K562 (cell line): ENCODE measurements around the gene MAP3K7. TPM values are rescaled to one million over a fixed set of nuclear protein-coding genes. Genes with fewer than 3 reads are reported as not detected.

Experiments
- CBX1 ChIP-seq: sonication (generic); IDR thresholded peaks from 2 replicates; pipeline ENCODE4 v1.6.1; 2016; ENCODE audit warnings: antibody characterized with exemption, low read depth, mild to moderate bottlenecking
- CCAR2 ChIP-seq: fragments of 200-400 bp; formaldehyde crosslinking; IDR thresholded peaks from 2 replicates; pipeline ENCODE4 v1.6.1; 2017; ENCODE audit warnings: mild to moderate bottlenecking, low read depth, low read length
- E2F3 ChIP-seq: fragments of 250-450 bp; sonication (Bioruptor Pico); IDR thresholded peaks from 2 replicates; pipeline ENCODE4 v1.4.0; 2020; ENCODE audit warnings: mild to moderate bottlenecking
- GABPA ChIP-seq: fragments of 200-800 bp; sonication (Bioruptor generic); conservative IDR thresholded peaks from 2 replicates; pipeline ENCODE4 v1.6.1; 2016; ENCODE audit warnings: low read depth, missing genetic modification characterization, missing compliant biosample characterization
- JUNB ChIP-seq: fragments of 450-650 bp; formaldehyde crosslinking; conservative IDR thresholded peaks from 2 replicates; pipeline ENCODE4 v1.4.0; 2020; ENCODE audit warnings: mild to moderate bottlenecking
- MGA ChIP-seq: fragments of 450-650 bp; IDR thresholded peaks from 2 replicates; pipeline ENCODE4 v1.6.1; 2016; ENCODE audit warnings: mild to moderate bottlenecking, moderate library complexity
- NFE2 ChIP-seq: IDR thresholded peaks from 2 replicates; pipeline ENCODE4 v1.6.1; 2014; ENCODE audit warnings: antibody characterized with exemption, low read depth
- PHF8 ChIP-seq: fragments of 200-600 bp; sonication (generic); IDR thresholded peaks from 2 replicates; pipeline ENCODE4 v1.6.1; 2012; ENCODE audit warnings: mixed run types, mild to moderate bottlenecking, inconsistent platforms, low read length, moderate library complexity, borderline replicate concordance
- POLR2G ChIP-seq: fragments of 200-400 bp; formaldehyde crosslinking; IDR thresholded peaks from 2 replicates; pipeline ENCODE4 v1.6.1; 2017; ENCODE audit warnings: low read depth, mild to moderate bottlenecking, antibody characterized with exemption, low read length, moderate library complexity
- SMAD4 ChIP-seq: fragments of 250-450 bp; sonication (Bioruptor Pico); conservative IDR thresholded peaks from 2 replicates; pipeline ENCODE4 v1.8.0; 2021; ENCODE audit warnings: inconsistent platforms, mild to moderate bottlenecking, moderate library complexity
- TFAP4 ChIP-seq: sonication (generic); formaldehyde crosslinking; IDR thresholded peaks from 2 replicates; pipeline ENCODE4 v1.8.0; 2022; ENCODE audit warnings: missing genetic modification reagents, mild to moderate bottlenecking, moderate library complexity, borderline replicate concordance
- YY1 ChIP-seq, 3 experiments: IDR thresholded peaks; 2 replicates each; pipeline ENCODE4 v1.6.1; 2011; ENCODE audit warnings: low read length in 2 of 3, mild to moderate bottlenecking in 2 of 3, moderate library complexity in 2 of 3, borderline replicate concordance in 1 of 3, control low read depth in 1 of 3, low read depth in 1 of 3; ENCODE audit not compliant: insufficient read depth in 3 of 3, insufficient replicate concordance in 2 of 3, control insufficient read depth in 1 of 3, insufficient read length in 1 of 3; ENCODE audit errors: extremely low read depth in 1 of 3
- ZBTB7A ChIP-seq: IDR thresholded peaks from 2 replicates; pipeline ENCODE4 v1.6.1; 2011; ENCODE audit warnings: low read depth, mild to moderate bottlenecking, low read length, moderate library complexity, borderline replicate concordance; ENCODE audit not compliant: control insufficient read depth
- ZSCAN32 ChIP-seq: fragments of 450-650 bp; formaldehyde crosslinking; IDR thresholded peaks from 2 replicates; pipeline ENCODE4 v1.4.0; 2020; ENCODE audit warnings: mild to moderate bottlenecking, moderate library complexity
- polyA plus RNA-seq, 8 experiments: library from polyadenylated mRNA; depleted of rRNA in 4 of 8; stranded (reverse) in 5 of 8; unstranded in 3 of 8; fragments of >200 nt; fragmentation: Nextera tagmentation in 2 of 8; fragmentation: Illumina TruSeq in 1 of 8; extraction: Ambion mirVana in 2 of 8; extraction: Trizol in 1 of 8; gene quantifications; 2 replicates each; pipeline versions ENCODE4 v1.2.1 to v1.2.3, GENCODE V29; 2011 to 2014; ENCODE audit warnings: inconsistent platforms in 1 of 8, missing spikeins in 1 of 8
- total RNA-seq, 7 experiments: library from RNA; depleted of rRNA in 6 of 7; stranded (reverse); fragments of >200 nt in 6 of 7; fragmentation: Illumina TruSeq in 2 of 7; extraction: Trizol in 2 of 7; gene quantifications; 2 replicates each; pipeline versions ENCODE4 v1.2.1 to v1.2.3, GENCODE V29; 2011 to 2021; ENCODE audit warnings: low replicate concordance in 1 of 7

MAP3K7 gene
- total and polyA plus RNA-seq, 9 of the 15 experiments (the other 6 are each of a cell fraction or from before 2014, with no cell fraction given), result 13.4 to 60.9 (median 34.8) TPM

- TF ChIP-seq MGA, result peak; percentile 72
- peak; percentile 75 for TF ChIP-seq POLR2G
- peak; percentile 28; the same call in 1 of the 2 replicates for TF ChIP-seq ZBTB7A
- peak in 2 of 3 experiments; percentile 34 to 43 for TF ChIP-seq YY1 (IDR thresholded peaks at IDR 0.05; ENCODE audit: borderline replicate concordance in 1 of 3, control insufficient read depth in 1 of 3, extremely low read depth in 1 of 3, insufficient read depth in 3 of 3, insufficient read length in 1 of 3, insufficient replicate concordance in 2 of 3, low read depth in 1 of 3, low read length in 2 of 3)
- TF ChIP-seq PHF8, result peak; percentile 31; the same call in 1 of the 2 replicates
- peak; percentile 50; the same call in 1 of the 2 replicates for TF ChIP-seq CBX1
- TF ChIP-seq ZSCAN32, result no peak
- TF ChIP-seq GABPA (tag), result peak; percentile 27; the same call in 1 of the 2 replicates
- TF ChIP-seq CCAR2, result no peak
- 0 out of 2 replicates have a peak, but pooled peaks have one; percentile 31 for TF ChIP-seq TFAP4 (CRISPR knock-in tag)
- TF ChIP-seq E2F3 (CRISPR knock-in tag), result 0 out of 2 replicates have a peak, but pooled peaks have one; percentile 13
- no peak for TF ChIP-seq JUNB (CRISPR knock-in tag)
- TF ChIP-seq NFE2, result no peak
- peak; percentile 38; the same call in 1 of the 2 replicates for TF ChIP-seq SMAD4
Measured at GRCh38 chr6:90610751-90611542, 24.1 kb upstream of the MAP3K7 start (continued).
